ENCODE measurements around the gene RPL4.

DNA sequence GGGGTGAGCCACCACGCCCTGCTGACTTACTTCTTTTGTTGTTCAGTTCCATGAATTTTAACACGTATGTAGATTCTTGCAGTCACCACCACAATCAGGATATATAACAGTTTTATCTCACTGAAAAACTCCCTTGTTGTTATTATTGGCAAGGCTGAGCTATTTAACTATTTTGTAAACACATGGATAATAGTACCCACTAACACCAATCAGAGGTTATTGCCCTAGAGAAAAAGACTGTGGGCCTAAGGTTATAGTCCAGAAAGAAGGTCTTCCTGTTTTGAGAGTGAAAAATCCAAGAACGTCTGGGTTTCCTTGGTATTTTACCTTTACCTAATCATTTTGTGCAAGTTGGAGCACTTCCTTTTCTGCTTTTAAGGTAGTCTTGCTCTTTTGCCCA is 9.9 kb upstream of the RPL4 start:
- no peak for TF ChIP-seq POLR2A (IDR thresholded peaks at IDR 0.05; ENCODE audit: low read length)
- no peak for TF ChIP-seq GATA1 (IDR thresholded peaks at IDR 0.05; ENCODE audit: low read depth, low read length)

Measured in erythroblast (primary cell).